ENCODE measurements around the gene CAMSAP1. TPM values are rescaled to one million over a fixed set of nuclear protein-coding genes. Genes with fewer than 3 reads are reported as not detected.

The CAMSAP1 gene
- total RNA-seq, 1 donor from 2014 or later, result 20.0 TPM

GRCh38 chr9:135809166-135809565 is 98.2 kb downstream of the CAMSAP1 start:
- peaks cover 4% of the 10 kb centered on the region for H3K4me1 ChIP-seq
- no peak for DNase-seq
- no peaks in the 10 kb centered on the region for H3K9me3 ChIP-seq (replicated peaks)
- TF ChIP-seq, protein P1, sequence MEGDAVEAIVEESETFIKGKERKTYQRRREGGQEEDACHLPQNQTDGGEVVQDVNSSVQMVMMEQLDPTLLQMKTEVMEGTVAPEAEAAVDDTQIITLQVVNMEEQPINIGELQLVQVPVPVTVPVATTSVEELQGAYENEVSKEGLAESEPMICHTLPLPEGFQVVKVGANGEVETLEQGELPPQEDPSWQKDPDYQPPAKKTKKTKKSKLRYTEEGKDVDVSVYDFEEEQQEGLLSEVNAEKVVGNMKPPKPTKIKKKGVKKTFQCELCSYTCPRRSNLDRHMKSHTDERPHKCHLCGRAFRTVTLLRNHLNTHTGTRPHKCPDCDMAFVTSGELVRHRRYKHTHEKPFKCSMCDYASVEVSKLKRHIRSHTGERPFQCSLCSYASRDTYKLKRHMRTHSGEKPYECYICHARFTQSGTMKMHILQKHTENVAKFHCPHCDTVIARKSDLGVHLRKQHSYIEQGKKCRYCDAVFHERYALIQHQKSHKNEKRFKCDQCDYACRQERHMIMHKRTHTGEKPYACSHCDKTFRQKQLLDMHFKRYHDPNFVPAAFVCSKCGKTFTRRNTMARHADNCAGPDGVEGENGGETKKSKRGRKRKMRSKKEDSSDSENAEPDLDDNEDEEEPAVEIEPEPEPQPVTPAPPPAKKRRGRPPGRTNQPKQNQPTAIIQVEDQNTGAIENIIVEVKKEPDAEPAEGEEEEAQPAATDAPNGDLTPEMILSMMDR (IDR thresholded peaks at IDR 0.05; ENCODE audit: borderline replicate concordance), result no peak
- H3K27me3 ChIP-seq (ENCODE audit: low read depth), result no peaks in the 10 kb centered on the region
- intact Hi-C loops (cut with micrococcal nuclease), result no loop called here
- peaks cover 50% of the 10 kb centered on the region for H3K36me3 ChIP-seq
- no peak overlapping the region for H3K4me3 ChIP-seq
- H3K27ac ChIP-seq (replicated peaks), result no peak overlapping the region

GRCh38 chr9:135805422-135806022 is 101.8 kb downstream of the CAMSAP1 start:
- intact Hi-C loops (cut with micrococcal nuclease), result no loop called here
- Histone ChIP-seq H3K4me1 (peaks cover 4% of the 10 kb centered on the region), H3K27ac (replicated peaks) (no peak overlapping the region), H3K9me3 (replicated peaks) (no peaks in the 10 kb centered on the region), H3K27me3 (ENCODE audit: low read depth) (no peaks in the 10 kb centered on the region), H3K36me3 (peaks cover 13% of the 10 kb centered on the region), H3K4me3 (no peak overlapping the region)
- TF ChIP-seq, protein P1 (IDR thresholded peaks at IDR 0.05; ENCODE audit: borderline replicate concordance), result no peak
- no peak for DNase-seq

DNA sequence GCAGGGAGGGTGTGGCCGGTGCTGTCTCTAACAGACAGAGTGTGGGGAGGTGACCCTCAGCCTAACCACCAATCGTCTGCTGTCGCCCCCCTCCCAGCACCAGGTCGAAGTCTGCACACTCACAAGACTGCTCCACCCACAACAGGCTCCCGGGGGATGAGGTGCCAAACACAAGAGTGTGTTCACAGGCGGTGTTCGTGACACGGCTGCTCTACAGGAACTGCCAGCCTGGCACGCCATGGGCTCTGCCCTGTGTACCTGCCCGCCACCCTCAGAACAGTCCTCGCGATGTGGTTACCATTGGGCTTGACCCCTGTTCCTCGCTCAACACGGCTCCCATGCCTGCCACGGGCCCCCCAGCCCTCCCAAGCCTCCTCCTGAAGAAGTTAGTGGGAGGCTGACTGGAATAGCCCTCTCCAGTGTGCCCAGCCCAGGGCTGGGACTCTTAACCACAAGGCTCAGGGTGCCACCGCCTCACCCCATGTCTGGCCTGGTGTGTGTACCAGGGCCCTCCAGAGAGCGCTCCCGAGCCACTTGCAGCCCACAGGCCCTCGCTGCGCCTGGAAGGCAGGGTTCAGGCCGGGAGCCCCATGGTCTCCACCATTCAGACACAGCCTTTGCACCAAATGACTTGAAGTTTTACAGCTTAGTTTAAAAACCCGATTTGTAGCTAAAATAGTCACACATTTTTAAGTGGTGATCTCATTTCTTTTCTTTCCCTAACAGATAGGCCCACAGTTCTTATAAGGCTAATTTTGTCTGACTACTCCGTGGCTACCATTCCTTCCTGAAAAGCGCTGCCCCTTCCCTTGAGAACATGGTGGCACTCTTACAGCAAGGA is 102.5 kb downstream of the CAMSAP1 start:
- TF ChIP-seq, protein P1 (IDR thresholded peaks at IDR 0.05; ENCODE audit: borderline replicate concordance), result no peak
- Histone ChIP-seq H3K4me3 (no peak overlapping the region), H3K27me3 (ENCODE audit: low read depth) (no peaks in the 10 kb centered on the region), H3K27ac (replicated peaks) (no peak overlapping the region), H3K4me1 (peaks cover 4% of the 10 kb centered on the region), H3K36me3 (peaks cover 6% of the 10 kb centered on the region), H3K9me3 (replicated peaks) (no peaks in the 10 kb centered on the region)
- intact Hi-C loops (cut with micrococcal nuclease), result no loop called here
- no peak for DNase-seq

DNA sequence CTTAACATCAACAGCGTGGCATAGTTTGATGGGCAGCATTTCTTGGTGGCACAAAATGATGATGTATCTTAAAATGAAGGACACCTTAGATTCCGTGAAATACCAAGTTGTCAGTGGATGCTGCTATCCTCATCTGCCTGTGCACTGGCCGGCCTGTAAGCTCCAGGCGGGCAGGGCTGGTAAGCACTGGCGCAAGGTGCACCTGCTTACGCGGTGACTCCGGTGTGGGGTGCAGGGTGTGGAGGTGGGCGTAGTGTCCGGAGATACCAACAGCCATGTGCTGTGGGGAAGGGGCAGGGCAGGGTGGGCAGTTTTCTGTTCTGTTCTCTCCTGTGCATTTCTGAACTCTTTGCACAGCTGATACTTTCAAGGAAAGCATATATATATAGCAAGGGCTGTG is 103.9 kb downstream of the CAMSAP1 start:
- Histone ChIP-seq H3K27ac (replicated peaks) (no peak overlapping the region), H3K27me3 (ENCODE audit: low read depth) (no peaks in the 10 kb centered on the region), H3K4me1 (peaks cover 3% of the 10 kb centered on the region), H3K9me3 (replicated peaks) (no peaks in the 10 kb centered on the region), H3K36me3 (no peaks in the 10 kb centered on the region), H3K4me3 (no peak overlapping the region)
- TF ChIP-seq, protein P1 (IDR thresholded peaks at IDR 0.05; ENCODE audit: borderline replicate concordance), result no peak
- no peak for DNase-seq
- intact Hi-C loops (cut with micrococcal nuclease), result no loop called here

- H3K4me3 ChIP-seq, result no peak overlapping the region
- H3K36me3 ChIP-seq, result no peaks in the 10 kb centered on the region
- peaks cover 8% of the 10 kb centered on the region for H3K4me1 ChIP-seq
- intact Hi-C loops (cut with micrococcal nuclease), result no loop called here
- no peaks in the 10 kb centered on the region for H3K9me3 ChIP-seq (replicated peaks)
- no peak for DNase-seq
- no peaks in the 10 kb centered on the region for H3K27me3 ChIP-seq (ENCODE audit: low read depth)
- H3K27ac ChIP-seq (replicated peaks), result no peak overlapping the region
- TF ChIP-seq, protein P1 (IDR thresholded peaks at IDR 0.05; ENCODE audit: borderline replicate concordance), result no peak
These were observed 104.4 kb downstream of the CAMSAP1 start for GRCh38 chr9:135802876-135803419.
